K562 (cell line): ENCODE data around the gene COA7.

Experiments
- CTCF ChIP-seq, 3 experiments: IDR thresholded peaks in 2 of 3; conservative IDR thresholded peaks in 1 of 3; 2 replicates each; pipeline ENCODE4 v1.5.1; 2011 to 2012; ENCODE audit warnings: low read length in 3 of 3, mild to moderate bottlenecking in 3 of 3, control low read depth in 2 of 3, improper control_type of control experiment in 1 of 3, inconsistent platforms in 1 of 3, low read depth in 1 of 3, mixed read lengths in 1 of 3, moderate library complexity in 1 of 3; ENCODE audit not compliant: insufficient read depth in 2 of 3
- KDM5B ChIP-seq: fragments of 200-600 bp; sonication (generic); IDR thresholded peaks from 2 replicates; pipeline ENCODE4 v1.6.1; 2012; ENCODE audit warnings: low read depth, mild to moderate bottlenecking, moderate library complexity, low read length, control low read depth, inconsistent platforms; ENCODE audit not compliant: insufficient replicate concordance
- SIN3A ChIP-seq, 2 experiments: fragments of 150-350 bp in 1 of 2; IDR thresholded peaks; 2 replicates each; pipeline ENCODE4 v1.6.1; 2011 to 2016; ENCODE audit warnings: borderline replicate concordance in 2 of 2, low read depth in 2 of 2, low read length in 2 of 2, mild to moderate bottlenecking in 2 of 2, moderate library complexity in 2 of 2; ENCODE audit not compliant: control insufficient read depth in 1 of 2
- TF ChIP-seq, protein P1 (sequence below): fragments of 250-450 bp; sonication (Bioruptor Pico); IDR thresholded peaks from 2 replicates; pipeline ENCODE4 v1.8.0; 2021; ENCODE audit warnings: moderate library complexity, mild to moderate bottlenecking, inconsistent platforms

- TF ChIP-seq KDM5B: no peak
- no peak for TF ChIP-seq CTCF (IDR thresholded peaks at IDR 0.05 in 2 of 3, conservative IDR thresholded peaks at IDR 0.05 in 1 of 3; ENCODE audit: insufficient read depth in 2 of 3, low read depth in 1 of 3, low read length in 3 of 3)
- no peak for TF ChIP-seq SIN3A (IDR thresholded peaks at IDR 0.05; ENCODE audit: borderline replicate concordance in 2 of 2, control insufficient read depth in 1 of 2, low read depth in 2 of 2, low read length in 2 of 2)
- TF ChIP-seq, protein P1, sequence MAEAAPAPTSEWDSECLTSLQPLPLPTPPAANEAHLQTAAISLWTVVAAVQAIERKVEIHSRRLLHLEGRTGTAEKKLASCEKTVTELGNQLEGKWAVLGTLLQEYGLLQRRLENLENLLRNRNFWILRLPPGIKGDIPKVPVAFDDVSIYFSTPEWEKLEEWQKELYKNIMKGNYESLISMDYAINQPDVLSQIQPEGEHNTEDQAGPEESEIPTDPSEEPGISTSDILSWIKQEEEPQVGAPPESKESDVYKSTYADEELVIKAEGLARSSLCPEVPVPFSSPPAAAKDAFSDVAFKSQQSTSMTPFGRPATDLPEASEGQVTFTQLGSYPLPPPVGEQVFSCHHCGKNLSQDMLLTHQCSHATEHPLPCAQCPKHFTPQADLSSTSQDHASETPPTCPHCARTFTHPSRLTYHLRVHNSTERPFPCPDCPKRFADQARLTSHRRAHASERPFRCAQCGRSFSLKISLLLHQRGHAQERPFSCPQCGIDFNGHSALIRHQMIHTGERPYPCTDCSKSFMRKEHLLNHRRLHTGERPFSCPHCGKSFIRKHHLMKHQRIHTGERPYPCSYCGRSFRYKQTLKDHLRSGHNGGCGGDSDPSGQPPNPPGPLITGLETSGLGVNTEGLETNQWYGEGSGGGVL (CRISPR knock-in tag): no peak
These were observed 39.4 kb downstream of the COA7 start for GRCh38 chr1:52658795-52659194.
